Forelimb muscle (tissue), 1 donor: ENCODE results near the gene SARS1. TPM values are rescaled to one million over a fixed set of nuclear protein-coding genes. Genes with fewer than 3 reads are reported as not detected.

Experiments used
- DNase-seq: peaks from one replicate; pipeline ENCODE4 v3.0.0-alpha.2; 2013; ENCODE audit warnings: low read depth
- polyA plus RNA-seq: library from polyadenylated mRNA; unstranded; fragments of 120-200 nt; gene quantifications from one replicate; pipeline ENCODE4 v1.2.1, GENCODE V29; 2013; ENCODE audit not compliant: insufficient read length

The SARS1 gene
- polyA plus RNA-seq, 1 donor, result 86.3 TPM

DNA sequence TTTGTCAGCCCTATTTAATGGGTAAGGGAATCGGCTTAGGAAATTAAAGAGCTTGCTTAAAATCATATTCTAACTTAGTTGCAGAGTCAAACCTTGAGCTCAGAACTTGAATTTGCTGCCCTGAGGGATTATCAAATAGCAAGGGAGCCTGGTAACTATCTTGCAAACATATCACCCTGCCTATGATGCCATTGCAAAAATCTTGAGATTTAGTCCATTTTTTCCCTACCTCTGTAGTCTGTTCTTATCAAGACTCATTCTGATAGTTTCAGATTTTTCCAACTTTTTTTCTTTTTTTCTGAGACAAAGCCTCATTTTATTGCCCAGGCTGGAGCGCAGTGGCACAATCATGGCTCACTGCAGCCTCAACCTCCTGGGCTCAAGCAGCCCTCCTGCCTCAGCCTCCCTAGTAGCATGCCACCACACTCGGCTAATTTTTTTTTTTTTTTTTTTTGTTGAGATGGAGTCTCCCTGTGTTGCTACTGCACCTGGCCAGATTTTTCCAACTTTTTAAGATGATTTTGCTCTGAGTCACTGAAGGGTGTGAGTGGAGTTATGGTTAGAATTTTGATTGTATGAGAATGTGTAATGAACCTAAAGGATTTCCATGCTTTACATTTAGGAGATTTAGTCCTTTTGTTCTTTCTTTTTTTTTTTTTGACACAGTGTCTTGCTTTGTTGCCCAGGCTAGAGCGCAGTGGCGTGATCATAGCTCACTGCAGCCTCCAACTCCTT lies 12.2 kb downstream of the SARS1 start:
- DNase-seq, result no peak

DNA sequence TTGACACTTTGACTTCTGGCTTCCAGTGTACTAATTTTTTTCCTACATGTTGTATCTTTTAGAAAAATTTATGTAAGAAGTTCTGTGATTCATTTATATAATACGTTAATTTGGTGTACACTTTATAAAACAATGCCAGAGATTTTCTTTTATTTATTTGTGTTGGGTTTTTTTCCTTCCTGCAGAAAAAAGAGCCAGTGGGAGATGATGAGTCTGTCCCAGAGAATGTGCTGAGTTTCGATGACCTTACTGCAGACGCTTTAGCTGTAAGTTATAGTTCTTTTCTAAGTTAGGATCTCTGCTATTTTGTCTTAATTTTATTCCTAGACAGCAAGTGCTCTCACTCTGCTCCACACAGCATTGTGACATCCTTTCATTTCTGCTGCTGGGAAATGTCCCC lies 14.4 kb downstream of the SARS1 start:
- DNase-seq, result no peak

DNA sequence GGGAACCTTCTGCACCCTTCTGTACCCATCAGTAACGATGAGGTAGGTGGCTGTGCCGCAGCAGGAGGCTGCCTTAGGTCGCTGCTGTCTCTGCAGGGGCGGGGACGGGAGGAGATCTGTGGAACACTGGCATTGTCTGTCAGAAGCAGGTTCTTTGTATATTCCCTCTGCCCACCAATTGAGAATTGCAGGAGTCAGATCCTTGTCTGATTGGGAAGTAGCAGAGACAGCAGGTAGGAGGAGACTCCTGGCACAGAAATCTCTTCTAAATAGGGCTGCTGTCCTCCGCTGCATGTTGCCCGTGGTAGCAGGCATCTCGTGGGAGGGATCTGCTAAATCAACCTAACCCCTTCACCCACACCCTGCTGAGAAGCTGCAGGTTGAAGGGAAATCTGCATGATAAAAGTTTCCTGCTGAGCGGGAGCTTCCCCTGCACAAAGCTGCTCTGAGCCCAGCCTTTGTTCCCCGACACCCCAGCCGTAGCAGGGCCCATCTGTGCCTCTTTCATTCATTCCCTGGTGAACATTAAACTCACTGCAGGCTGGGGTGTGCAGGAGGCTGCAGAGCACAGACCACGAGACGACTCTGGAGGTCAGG lies 15.9 kb downstream of the SARS1 start:
- no peak for DNase-seq

DNA sequence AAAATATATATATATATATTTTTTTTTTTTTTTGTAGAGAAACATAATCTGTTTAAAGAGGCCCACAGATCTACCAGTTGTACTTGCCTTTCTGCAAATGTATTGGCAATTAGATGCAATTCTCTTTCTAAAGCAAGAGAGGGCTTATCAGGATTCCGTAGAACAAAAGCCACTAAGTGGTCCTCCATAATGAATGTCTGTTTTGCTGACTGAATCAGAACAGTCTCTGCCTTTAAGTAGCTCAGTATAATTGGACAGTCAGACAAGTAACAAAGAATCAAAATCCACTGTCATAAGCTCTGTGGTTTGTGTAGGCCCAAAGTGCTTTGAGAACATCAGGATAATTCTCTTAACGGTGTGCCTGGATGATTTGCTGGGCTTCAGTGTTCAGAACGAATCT lies 17.3 kb downstream of the SARS1 start:
- no peak for DNase-seq

GRCh38 chr1:109235137-109235536 lies 21.4 kb downstream of the SARS1 start:
- DNase-seq, result no peak

- DNase-seq, result no peak
These were observed 23.8 kb downstream of the SARS1 start for GRCh38 chr1:109237512-109237911.

GRCh38 chr1:109238382-109238781 lies 24.7 kb downstream of the SARS1 start:
- DNase-seq, result no peak

DNA sequence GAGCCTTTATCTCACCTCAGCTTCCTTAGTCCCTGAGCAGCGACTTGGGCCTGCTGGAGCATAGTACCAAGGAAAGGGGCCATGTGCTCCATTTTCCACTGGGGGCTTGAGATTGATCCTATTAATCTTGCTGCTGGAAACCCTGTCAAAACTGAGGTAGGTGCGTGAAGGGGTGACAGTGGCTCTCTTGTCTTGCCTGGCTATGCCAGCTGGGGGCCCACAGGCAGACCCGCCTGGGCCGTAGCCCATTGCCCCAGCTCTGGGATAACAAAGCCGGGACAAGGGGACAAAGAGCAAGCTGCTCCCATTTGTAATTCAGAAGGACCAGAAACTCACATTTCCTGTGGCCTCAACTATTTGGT lies 25.3 kb downstream of the SARS1 start:
- DNase-seq, result no peak

- no peak for DNase-seq
These were observed 25.8 kb downstream of the SARS1 start for GRCh38 chr1:109239409-109240068.

- DNase-seq, result no peak
These were observed 26.7 kb downstream of the SARS1 start for GRCh38 chr1:109240158-109241152.

- no peak for DNase-seq
These were observed 27.6 kb downstream of the SARS1 start for GRCh38 chr1:109241344-109241743.

DNA sequence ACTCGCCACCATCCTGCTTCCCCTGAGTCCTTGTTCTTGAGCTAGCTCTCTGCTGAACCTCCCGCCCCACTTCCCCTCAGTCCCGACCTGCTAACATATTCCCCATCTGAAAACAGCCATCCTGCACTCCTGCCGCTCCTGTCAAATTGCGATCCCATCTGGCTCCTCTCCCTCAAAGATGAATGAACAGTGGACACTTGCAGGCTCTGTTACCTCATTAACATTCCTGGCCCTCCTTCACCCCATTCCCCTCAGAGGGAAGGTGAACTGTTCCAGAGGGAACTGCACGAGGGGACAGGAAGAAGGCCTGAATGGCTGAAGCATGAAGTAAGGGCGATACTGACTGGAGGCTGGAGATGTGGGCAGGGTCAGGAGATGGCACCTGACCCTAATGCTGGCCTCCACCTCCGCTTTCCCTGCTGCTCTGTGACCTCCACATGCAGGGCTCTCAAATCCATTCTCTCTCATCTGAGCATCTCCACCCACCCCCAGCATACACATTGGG lies 28.2 kb downstream of the SARS1 start:
- DNase-seq, result no peak

DNA sequence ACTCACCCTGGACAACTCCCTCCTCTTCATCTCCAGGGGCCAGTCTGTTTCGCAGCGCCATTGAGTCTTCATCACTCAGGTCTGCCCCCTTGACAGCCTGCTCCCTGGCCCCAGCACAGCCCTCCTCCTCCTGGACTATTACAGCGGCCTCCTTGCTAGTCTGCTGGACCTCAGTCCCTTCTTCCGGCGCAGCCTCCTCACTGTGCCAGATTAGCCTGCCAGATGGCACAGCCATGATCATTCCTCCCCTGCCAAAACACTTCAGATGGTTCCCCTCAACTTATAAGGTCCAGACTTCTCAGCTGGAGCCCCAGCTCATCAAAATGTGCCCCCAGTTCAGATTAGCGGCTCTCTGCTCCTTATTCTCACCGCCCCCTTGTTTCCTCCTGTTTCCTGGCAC lies 28.7 kb downstream of the SARS1 start:
- peak; percentile 20 for DNase-seq

GRCh38 chr1:109243221-109243620 lies 29.5 kb downstream of the SARS1 start:
- DNase-seq, result no peak

GRCh38 chr1:109243860-109244552 lies 30.3 kb downstream of the SARS1 start:
- DNase-seq, result no peak

GRCh38 chr1:109246141-109246551 lies 32.4 kb downstream of the SARS1 start:
- no peak for DNase-seq

DNA sequence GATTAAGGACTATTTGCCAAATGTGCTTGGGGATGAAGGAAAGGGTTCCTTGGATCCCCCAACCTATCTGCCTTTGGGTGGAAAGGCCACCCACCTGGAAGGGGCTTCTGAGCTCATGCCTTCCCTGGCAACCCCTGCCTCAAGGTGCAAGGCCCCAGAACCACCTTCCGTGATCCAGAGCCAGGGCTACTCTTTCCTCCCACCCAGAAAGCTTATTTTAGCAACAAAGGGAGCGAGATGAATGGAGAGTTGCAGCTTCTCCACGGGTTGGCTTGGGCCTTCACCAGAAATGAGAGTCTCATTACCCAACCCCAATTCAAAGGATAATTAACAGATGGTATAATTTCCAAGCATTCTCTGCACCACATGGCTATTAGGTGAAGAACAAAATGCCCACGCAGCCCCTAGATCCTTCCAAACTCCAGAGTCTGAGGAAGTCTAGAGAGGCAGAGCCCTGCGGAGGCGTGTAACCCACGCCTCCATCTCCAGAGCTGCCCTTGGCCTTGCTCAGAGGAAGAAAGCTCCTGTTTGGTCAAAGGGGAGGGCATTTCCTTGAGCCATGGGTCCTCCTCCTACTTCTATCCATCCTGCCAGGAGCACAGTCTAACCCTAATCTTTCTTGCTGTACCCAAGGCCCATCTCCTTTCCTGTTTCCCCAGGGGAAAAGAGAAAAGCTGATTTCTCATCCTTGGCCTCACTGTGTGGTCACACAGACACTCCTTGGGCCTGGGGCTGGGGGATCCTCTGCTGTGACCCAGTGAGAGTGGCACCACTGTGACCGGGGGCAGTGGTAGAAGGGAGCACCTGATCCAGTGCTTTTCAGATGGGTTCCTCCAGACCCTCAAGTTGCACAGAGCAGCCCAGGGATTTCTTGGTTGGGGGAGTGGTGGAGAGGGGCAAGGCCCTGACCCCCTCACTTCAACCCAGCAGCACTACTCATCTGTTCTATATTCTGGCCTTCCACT lies 34.0 kb downstream of the SARS1 start:
- no peak for DNase-seq

DNA sequence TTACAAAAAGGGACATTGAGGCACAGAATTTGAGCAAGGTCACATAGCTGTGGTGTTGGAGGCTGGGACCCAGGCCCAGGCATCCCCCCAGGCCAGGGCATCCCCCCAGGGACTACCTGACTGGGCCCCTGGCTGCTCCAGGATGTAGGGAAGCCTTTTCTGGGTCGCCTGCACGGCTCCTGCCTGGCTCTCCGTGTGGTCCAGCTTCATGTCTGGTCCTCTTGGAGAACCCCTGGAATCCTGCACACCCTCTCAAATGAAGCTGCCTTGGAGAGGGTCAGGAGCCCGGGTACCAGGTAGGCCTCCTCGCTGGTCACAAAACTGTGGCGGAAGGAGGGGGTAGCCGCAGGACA lies 34.7 kb downstream of the SARS1 start:
- no peak for DNase-seq

DNA sequence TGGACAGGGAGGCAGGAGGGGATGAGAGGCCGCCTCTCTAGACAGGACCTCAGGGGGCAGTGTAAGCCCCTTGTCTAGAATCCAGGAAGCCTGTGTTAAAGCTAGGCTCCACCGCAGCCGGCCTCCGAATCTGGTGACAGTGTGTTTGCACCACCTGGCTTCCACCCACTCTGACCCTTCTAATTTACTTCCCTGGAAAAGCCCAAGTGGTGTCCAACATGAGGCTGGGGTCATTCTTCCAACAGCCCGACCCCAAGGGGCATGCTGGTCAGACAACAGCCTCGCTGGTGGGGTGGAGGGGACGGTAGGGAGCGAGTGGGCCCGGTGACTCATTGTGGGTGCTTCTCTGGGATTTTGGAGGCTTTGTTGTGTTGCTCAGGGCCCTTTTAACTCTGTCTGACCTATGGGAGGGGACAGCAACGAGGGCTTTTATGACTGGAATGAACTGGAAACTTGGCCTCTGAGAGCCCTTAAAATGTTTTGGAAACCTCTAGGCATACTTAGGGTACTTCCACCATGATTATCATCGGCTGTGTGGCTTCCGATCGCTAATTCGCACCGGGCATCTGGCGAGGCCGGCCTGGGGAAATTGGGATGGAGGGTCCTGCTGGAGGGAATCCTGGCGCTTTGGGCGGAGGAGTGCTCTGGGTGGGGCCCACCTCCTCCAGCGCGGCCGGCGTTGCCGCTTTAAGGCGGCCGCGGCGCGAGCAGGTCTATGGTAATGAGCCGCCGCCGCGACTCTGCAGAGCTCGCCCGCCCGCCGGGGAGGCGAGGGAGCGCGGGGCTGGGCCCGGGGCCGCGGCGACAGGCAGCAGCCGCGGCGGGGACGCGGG lies 35.3 kb downstream of the SARS1 start, which contains the start of gene CELSR2:
CELSR2 (plus strand) TSS at position 743 of the 833 bp plus-strand sequence. CDS start 541 bp downstream, outside the sequence.
- DNase-seq, result no peak
